Effector memory CD4-positive, alpha-beta T cell (primary cell): ENCODE data around the gene ADGRB2.

Experiments
- DNase-seq, 3 donors: peaks; one replicate each; pipeline ENCODE4 v3.0.0-alpha.2; 2020
- H3K27ac ChIP-seq: 2 replicates; pipeline ENCODE4 v1.7.0; 2013; ENCODE audit warnings: mild to moderate bottlenecking, low read length, moderate library complexity; ENCODE audit not compliant: insufficient read depth, poor library complexity, severe bottlenecking
- H3K27me3 ChIP-seq: replicated peaks from 2 replicates; pipeline ENCODE4 v1.7.0; 2013; ENCODE audit warnings: mild to moderate bottlenecking, low read length; ENCODE audit not compliant: insufficient read depth, control insufficient read depth, poor library complexity, severe bottlenecking
- H3K36me3 ChIP-seq: 2 replicates; pipeline ENCODE4 v1.7.0; 2013; ENCODE audit warnings: mild to moderate bottlenecking, low read length, moderate library complexity; ENCODE audit not compliant: control insufficient read depth, insufficient read depth
- H3K4me1 ChIP-seq: 2 replicates; pipeline ENCODE4 v1.7.0; 2013; ENCODE audit warnings: low read length, mild to moderate bottlenecking; ENCODE audit not compliant: control insufficient read depth, insufficient read depth, poor library complexity, severe bottlenecking
- H3K4me3 ChIP-seq: 2 replicates; pipeline ENCODE4 v1.7.0; 2013; ENCODE audit warnings: low read length, low read depth, mild to moderate bottlenecking; ENCODE audit not compliant: insufficient read depth, poor library complexity, severe bottlenecking
- H3K9me3 ChIP-seq: 2 replicates; pipeline ENCODE4 v1.7.0; 2013; ENCODE audit warnings: mild to moderate bottlenecking, low read length, moderate library complexity; ENCODE audit not compliant: control insufficient read depth

Gene ADGRB2

DNA sequence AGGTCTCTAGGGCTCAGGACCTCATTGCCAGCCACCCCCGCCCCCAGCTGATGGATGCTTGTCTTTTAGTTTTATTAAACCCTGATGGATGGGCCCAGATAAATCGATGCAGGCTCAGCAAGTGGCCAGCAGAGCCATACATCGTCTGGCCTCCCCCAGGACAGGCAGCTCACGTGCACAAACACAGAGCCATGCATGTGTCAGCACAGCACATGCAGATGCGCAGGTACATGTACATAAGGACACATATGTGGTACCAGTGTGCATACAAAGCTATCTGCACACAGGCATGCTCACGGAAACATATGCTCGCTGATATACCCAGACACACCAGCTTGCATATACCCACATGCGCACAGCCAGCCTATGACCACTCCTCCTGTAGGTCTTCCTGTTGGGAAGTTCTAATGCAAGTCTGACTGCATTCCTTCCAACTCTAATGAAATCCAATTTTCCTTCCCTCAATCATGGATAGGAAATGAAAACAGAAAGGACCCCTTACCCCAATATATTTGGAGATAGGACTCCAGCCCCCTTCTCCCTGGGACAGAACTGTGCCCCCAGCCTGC is 61.2 kb downstream of the ADGRB2 start:
- no peak for DNase-seq
- Histone ChIP-seq H3K27me3 (peaks cover 2% of the 10 kb centered on the region), H3K36me3 (no peaks in the 10 kb centered on the region), H3K27ac (no peak overlapping the region), H3K4me1 (peaks cover 24% of the 10 kb centered on the region), H3K4me3 (no peak overlapping the region), H3K9me3 (no peaks in the 10 kb centered on the region)

DNA sequence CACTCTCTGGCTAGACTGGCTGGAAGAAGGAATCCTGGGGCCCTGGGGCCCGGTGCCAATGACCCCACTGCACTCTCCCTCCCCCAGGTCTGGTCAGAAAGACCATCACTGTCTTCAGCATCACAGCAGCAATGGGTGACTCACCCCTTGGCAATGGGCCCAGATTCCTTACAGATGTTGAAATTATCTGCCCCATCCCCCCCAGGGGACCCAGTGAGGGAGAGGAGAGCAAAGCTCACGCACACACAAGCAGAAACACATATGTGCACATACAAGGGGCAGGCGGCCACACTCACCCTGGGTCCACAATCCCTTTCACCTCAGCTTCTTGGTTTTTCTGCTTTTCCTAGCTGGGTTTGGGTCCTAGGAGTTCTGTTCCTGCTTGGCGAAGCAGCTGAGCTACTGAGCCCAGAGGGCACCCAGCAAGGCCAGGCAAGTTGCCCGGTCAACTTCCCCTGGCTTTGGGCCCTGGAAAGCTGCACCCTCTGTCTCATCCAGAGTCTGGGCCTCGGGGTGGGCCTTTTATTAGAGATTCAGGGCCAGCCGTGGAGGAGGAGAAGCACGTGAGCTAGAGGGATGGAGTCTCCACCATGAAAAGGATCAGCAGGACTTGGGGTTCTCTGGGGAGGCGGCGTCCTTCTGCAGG is 62.9 kb downstream of the ADGRB2 start:
- Histone ChIP-seq H3K9me3 (no peaks in the 10 kb centered on the region), H3K27ac (no peak overlapping the region), H3K4me3 (no peak overlapping the region), H3K27me3 (peaks cover 2% of the 10 kb centered on the region), H3K36me3 (no peaks in the 10 kb centered on the region), H3K4me1 (peaks cover 24% of the 10 kb centered on the region)
- no peak for DNase-seq

DNA sequence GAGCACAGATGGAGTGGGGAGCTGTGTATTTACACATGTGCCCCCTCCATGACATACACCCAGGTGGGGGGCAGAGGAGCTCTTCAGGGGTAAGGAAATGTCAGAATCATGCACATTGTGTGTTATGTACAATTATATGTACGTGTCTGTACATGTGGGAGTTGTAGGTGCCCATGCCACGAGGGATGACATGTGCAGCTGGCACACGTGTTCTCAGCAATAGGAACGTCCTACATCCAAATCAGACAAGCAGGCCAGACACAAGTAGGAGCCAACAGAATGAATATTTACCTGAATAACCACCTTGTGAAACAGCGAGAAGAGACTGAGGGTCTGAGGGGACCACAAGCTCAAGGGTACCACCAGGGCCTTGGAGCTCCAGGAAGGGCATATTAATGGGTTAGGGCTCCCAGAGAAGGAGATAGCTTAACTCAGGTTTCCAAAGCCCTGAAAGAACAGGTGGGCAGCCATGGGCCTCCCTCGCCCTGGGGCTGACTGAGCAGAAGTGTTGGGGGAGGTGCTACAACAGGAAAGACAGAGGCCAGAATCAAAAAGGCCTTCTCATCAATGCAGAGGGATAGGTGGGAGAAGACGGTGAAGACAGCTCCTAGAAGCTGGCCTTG is 63.6 kb downstream of the ADGRB2 start:
- no peaks in the 10 kb centered on the region for H3K36me3 ChIP-seq
- H3K4me1 ChIP-seq = peaks cover 24% of the 10 kb centered on the region
- no peak overlapping the region for H3K4me3 ChIP-seq

DNA sequence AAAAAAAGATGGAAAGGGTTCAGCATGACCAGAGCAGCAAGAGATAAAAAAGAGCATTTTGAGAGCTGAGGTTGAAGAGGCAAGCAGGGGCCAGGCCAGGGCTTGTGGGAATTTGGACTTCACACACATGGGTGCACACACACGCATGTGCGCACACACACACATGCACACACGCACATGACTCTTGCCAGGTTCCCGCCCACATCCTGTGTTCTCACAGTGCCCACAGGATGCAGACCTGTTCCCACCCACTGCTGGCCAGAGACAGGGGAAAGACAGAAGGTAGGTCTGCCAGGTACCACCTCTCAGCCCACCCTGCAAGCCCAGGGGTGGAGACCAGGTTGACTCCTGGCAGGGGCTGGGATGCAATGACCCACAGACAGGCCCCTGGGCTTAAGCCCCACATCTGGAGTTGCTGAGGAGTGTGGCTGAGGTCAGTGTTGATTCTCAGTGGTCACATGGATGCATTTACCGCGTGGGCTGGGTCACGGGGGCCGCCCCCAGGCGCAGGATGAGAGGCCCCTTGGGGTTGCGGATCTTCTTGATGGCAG is 64.7 kb downstream of the ADGRB2 start:
- no peak for DNase-seq

More for the DNA sequence above, 63.6 kb downstream of the ADGRB2 start:
- no peak for DNase-seq
- Histone ChIP-seq H3K27me3 (peaks cover 2% of the 10 kb centered on the region), H3K27ac (no peak overlapping the region), H3K9me3 (no peaks in the 10 kb centered on the region)

DNA sequence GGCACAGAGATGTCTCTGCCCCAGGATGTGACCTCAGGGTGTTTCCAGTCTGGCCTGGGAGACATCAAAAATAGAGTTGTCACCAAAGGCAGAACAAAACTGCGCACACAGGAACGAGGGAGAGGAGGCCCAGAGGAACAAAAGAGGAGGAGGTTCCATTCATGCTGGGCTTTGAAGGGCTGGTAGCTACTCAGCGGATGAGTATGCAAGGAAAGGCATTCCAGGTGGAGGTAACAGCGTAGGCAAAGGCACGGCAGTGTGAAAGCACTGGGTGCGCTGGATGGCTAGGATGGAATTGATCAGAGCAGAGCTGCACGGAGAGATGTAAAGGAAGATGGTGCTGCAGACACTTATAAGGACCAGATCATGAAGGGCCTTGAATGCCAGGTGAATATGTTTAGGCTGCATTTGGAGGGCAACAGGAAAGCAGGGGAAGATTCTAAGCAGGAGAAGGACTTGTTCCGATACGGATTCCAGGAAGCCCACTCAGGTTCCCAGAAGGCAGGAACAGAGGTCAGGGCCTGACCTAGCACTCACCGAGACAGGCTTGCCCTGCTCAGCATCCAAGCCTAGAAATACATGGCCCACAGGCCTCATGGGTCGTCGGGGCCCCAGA is 66.7 kb downstream of the ADGRB2 start:
- no peaks in the 10 kb centered on the region for H3K9me3 ChIP-seq
- H3K27me3 ChIP-seq = no peaks in the 10 kb centered on the region
- DNase-seq = no peak
- H3K4me1 ChIP-seq = peaks cover 11% of the 10 kb centered on the region
- no peak overlapping the region for H3K27ac ChIP-seq
- no peak overlapping the region for H3K4me3 ChIP-seq
- no peaks in the 10 kb centered on the region for H3K36me3 ChIP-seq

More for the DNA sequence above, 64.7 kb downstream of the ADGRB2 start:
- Histone ChIP-seq H3K27ac (no peak overlapping the region), H3K4me1 (peaks cover 12% of the 10 kb centered on the region), H3K4me3 (no peak overlapping the region), H3K27me3 (peaks cover under 1% of the 10 kb centered on the region), H3K9me3 (no peaks in the 10 kb centered on the region), H3K36me3 (no peaks in the 10 kb centered on the region)

DNA sequence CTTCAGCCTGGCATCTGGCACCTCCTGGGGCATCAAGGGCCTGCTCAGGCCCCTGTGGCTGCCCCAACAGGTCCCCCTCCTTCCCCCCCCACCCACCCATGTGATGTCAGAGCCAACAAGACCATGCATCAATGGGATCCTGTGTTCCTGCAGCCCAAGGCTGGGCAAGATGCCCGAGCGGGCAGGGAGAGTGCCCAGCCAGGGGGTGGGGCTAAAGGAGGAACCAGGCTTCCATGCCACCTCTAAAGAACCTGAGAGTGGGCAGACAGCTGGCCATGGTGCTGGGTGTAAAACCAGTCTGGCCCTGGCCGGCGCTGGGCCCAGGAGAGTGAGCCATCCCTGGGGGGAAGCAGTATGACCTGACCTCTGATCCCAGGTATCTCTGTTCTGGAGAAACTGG is 67.9 kb downstream of the ADGRB2 start:
- H3K27me3 ChIP-seq = no peaks in the 10 kb centered on the region
- H3K27ac ChIP-seq = no peak overlapping the region
- H3K36me3 ChIP-seq = no peaks in the 10 kb centered on the region
- no peak for DNase-seq
- H3K9me3 ChIP-seq = no peaks in the 10 kb centered on the region
- H3K4me3 ChIP-seq = no peak overlapping the region
- H3K4me1 ChIP-seq = peaks cover 11% of the 10 kb centered on the region

DNA sequence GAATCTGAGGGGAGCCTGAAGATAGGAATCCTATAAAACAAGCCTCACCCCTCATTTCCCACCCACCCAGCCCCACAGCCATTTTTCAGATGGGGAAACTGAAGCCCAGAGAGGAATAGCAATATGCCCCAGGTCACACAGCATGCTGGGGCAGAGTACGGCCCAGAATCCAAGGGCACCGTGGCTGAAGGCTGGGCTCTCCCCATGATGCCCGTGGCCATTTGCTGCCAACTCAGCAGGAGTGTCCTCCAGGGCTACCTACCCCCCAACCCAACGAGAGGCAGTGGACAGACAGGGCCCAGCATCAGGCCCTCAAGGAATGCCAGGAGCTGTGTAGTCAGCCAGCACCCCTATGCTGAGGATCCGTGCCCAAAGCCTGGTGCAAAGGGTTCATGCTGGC is 68.8 kb downstream of the ADGRB2 start:
- no peaks in the 10 kb centered on the region for H3K9me3 ChIP-seq
- H3K4me1 ChIP-seq = peaks cover 11% of the 10 kb centered on the region
- H3K36me3 ChIP-seq = no peaks in the 10 kb centered on the region
- no peak overlapping the region for H3K4me3 ChIP-seq
- no peak overlapping the region for H3K27ac ChIP-seq
- DNase-seq = no peak
- H3K27me3 ChIP-seq = no peaks in the 10 kb centered on the region

DNA sequence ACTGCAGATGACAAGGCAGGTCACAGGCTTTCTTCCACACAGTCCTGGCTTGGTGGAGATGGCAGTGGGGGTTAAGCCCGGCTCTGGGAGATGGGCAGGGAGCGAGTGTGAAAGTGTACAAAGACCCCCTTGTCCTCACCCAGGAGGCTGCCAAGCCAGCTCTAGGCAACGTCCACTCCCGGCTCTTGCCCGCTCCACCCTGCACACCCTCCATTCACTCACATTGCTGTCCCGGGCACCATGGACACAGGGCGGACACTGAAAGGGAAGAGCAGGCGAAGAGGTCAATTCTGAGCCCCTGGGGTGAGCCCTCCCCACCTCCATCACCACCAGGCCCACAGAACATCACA is 69.2 kb downstream of the ADGRB2 start:
- no peak overlapping the region for H3K27ac ChIP-seq

DNA sequence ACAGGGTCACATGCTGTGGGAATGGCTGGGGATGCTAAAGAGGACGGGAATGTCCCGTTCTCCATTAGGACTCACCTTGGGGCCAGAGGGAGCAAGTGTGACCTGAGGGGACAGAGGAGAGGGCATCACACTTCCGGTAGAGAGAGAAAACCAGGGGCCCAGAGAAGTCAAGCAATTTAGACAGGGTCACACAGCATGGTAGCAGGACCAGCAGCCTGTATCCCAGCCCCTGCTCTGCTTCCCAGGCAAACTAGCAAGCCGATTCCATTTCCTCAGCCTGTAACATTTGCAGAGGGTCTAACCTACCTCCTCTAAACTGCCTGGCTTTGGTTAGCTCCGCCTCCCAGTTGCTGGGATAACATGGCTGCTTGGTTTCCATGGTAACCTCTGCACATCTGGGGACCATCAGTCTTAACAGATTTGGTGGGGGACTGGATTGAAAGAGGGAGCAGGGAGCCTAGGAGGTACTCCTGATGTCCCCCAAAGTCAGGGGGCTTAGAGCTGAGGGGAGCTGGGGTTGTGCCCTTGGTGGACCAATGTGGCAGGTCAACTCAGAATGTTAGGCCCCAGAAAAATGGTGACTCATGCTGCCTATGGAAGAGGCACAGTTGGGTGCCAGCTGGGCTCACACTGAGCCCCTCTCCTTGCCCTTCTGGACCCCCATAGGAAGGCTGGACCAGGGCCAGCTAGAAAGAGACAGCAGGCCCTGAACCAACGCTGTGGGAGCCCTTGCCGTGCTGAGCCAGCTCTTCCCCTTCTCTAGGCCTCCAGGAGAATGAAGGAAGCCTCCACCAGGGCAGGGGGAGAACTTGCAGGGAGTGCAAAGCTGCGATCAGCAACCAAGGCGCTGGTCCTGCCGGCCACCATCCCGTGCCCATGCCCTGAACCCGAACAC is 69.8 kb downstream of the ADGRB2 start:
- Histone ChIP-seq H3K4me1 (peaks cover 4% of the 10 kb centered on the region), H3K9me3 (no peaks in the 10 kb centered on the region), H3K36me3 (no peaks in the 10 kb centered on the region), H3K27me3 (no peaks in the 10 kb centered on the region), H3K4me3 (no peak overlapping the region), H3K27ac (no peak overlapping the region)
- DNase-seq = no peak

More for the DNA sequence above, 69.2 kb downstream of the ADGRB2 start:
- Histone ChIP-seq H3K9me3 (no peaks in the 10 kb centered on the region), H3K36me3 (no peaks in the 10 kb centered on the region), H3K4me1 (peaks cover 11% of the 10 kb centered on the region), H3K4me3 (no peak overlapping the region), H3K27me3 (no peaks in the 10 kb centered on the region)
- DNase-seq = no peak
